GM21786 (cell line): Measurements from ENCODE around the gene LGR4.

Experiments used
- ATAC-seq: cut with Tn5 transposase; IDR thresholded peaks from one replicate; pipeline ENCODE4 v1.9.1; 2021; ENCODE audit not compliant: unreplicated experiment

The LGR4 gene

DNA sequence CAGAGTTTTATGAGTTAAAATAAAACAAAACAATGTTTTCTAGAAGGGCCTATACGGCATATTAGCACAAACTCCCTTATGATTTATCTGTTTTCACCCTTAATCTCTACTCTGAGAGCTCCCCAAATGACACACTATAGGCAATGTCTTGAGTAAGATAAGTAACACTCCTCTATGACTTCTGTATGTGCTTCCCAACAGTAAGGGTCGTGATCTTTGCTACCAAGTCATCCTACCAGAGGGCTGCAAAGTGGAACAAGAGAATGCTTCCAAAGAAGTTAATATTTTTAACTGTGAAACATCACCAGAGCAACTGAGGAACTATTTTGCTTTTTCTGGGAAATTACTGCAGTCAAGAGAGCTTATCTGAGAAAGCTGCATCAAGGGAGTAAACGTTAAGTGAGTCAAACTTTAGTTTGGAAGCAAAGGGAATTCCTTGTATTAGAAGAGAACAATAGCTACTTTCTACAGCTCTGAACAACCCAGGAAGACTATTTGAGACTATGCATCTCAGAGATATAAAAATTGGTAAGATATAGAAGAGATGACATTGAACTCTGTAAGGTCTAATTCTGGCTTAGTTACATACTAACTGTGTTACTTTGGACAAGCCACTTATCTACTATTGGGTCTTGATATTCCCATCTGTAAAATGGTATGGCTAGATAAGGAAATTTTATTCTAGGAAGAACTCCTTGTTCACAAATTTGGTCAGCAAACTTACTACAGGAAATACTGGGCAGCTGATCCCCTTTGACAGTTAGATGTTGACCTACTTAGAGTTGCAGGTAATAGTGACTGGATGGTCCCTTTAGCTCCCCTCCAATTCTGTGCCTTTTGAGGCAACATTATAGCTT is 65.9 kb downstream of the LGR4 start:
- no peak for ATAC-seq

DNA sequence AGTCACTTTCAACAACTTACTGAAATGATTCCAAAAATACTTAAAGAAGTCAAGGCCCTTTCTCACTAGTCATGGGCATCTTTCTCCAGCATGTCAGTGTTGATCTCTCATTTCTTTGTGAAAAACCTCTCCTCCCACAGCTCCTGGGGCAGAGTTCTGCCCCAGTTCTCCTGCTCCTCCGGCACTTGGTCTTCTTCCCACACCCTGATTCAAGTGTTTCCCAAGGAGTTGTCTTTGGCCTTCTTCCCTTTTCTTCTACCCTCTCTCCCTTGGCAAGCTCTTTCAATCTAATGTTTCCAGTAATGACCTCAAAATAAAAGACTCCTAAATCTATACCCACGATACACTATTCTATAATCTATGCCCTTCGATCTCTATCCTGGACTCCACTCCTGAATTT is 67.5 kb downstream of the LGR4 start:
- no peak for ATAC-seq

DNA sequence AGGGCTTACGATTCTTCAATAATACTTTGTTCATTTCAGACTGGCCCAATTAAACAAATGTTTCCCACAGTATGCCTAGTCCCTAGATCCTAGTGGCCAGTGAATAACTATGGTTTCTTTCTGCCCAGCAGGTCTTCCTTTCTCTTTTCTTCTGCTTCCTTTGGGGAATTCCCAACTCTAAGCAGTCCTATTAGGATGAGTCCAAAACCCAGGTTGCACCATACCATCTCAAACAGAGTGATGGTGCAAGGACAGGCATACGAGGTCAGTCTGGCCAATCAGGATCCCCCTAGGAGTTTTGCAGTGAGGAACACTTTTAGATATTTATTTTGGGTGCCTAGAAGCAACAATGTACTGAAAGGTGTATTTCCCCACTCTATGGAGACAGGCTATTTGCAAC is 68.2 kb downstream of the LGR4 start:
- no peak for ATAC-seq

DNA sequence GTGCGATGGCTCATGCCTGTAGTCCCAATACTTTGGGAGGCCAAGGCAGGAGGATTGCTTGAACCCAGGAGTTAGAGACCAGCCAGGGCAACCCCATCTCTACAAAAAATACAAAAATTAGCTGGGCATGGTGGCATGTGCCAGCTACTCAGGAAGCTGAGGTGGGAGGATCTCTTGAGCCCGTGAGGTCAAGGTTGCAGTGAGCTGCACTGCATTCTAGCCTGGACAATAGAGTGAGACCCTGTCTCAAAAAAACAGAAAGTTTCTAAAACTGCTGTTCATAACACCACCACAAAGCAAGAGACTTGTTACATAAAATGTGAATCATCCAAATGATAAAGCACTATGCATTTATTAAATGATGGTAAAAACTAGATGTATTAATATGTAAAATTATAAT is 69.4 kb downstream of the LGR4 start:
- no peak for ATAC-seq

DNA sequence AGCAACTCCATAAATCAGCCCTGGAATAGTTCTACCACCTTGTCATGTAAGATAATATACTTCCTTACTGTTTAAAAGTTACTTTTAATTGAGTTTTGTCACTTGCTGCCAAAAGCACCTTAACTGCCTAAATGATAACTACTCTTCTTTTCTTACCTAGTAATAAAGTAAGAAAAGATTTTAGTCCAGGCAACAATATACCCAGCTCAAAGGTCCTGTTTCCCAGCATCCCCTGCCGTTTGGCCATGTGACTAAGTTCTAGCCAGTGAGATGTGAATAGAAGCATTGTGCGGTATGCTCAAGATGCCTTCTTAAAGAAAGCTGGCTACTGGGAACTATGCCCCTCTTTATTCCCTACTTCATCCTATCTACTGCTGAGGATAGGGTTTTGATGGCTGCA is 70.1 kb downstream of the LGR4 start:
- no peak for ATAC-seq

DNA sequence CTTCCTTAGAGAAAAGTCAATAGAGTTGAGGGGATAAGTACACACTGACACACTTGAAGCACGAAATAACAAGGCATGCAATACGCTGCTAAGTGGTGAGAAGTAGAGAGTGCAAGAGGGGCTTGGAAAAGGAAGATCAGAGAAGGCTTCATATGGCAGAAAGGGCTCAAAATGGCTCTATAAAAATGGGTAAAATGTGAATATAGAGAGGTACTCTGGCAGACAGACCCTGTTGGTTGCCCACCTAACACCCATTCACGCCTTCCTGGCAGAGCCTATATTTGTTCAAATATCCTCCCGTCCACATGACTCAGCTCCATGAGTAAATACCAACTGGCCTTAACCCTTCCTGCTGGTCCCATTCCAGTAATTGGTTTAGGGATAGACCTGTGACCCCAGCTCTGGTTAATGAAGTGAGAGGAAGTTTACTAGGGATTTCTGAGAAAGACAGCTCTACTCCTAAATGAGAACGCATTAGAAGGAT is 70.7 kb downstream of the LGR4 start:
- ATAC-seq, result no peak

DNA sequence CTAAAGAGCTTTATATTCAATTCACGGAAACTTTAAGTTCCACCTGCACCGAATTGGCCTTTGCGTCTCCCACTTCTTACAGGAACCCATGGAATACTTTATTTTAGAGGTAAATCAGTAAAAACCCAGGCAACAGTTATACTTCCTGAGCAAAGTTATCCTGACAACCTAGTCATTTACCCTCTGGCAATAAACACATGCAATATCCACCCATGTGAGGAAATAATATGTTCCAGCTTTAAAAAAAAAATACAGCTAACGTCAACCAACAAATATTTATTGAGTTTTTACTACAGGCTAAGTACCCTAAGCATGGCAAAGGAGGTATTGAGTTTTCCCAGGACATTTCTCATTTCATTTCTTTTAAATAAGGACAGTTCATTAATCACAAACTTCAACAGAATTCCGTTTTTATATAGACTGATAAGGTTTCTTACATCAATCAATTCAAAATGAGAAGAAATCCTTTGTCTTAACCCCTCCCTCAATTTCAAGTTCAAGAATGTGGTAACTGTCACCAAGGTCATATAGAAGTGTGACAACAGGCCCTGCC is 71.2 kb downstream of the LGR4 start:
- no peak for ATAC-seq

DNA sequence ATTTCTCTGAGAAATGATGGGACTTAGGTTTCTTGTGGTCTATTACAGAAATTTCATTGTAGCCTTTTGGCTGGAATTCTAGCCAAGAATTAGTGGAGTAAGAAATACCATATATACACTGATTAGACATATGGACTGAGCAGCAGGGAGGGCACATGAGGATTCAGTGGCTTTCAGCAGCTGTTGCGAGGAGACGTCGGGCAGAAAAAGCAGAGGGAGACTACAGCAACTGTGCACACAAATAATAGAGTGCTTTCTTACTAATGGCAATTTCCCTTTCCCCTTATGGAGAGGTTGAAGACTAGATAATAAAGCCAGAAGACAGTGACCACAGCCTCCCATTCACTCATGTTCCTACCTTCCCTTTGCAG is 74.2 kb downstream of the LGR4 start:
- ATAC-seq, result no peak

DNA sequence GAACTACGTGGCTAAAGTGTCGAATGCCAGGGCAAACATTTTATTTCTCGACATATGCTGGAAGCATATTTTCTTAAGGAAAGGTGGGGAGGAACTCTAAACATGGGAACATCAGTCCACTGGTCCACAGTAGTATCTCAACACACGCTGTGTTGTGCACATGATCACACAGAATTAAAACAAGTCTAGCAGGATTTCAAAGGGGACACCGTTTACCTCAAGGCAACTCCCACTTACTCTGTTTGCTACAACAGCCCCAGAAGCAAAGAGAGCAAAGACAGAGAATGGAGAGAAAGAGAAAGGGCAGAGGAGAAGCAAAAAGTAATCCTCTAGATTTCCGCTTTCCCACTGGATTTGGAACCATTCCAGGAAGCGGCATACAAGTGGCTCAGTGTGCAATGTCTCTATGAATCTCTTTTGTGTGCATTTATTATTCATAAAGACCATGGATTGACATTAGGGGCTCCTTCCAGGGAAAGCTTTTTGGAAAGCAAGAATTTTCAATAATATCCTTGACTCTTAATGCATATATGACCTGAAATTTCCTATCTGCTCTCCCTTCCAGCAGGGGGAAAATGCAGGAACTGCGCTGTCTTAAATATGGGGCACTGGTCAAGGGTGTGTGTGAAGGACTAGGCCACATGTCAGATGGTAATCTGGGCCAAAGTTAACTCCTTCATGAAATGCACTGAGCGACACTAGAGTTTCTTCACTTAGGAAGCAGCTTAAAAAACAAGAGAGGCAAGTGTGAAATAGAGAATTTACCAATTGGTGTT is 74.8 kb downstream of the LGR4 start:
- no peak for ATAC-seq

DNA sequence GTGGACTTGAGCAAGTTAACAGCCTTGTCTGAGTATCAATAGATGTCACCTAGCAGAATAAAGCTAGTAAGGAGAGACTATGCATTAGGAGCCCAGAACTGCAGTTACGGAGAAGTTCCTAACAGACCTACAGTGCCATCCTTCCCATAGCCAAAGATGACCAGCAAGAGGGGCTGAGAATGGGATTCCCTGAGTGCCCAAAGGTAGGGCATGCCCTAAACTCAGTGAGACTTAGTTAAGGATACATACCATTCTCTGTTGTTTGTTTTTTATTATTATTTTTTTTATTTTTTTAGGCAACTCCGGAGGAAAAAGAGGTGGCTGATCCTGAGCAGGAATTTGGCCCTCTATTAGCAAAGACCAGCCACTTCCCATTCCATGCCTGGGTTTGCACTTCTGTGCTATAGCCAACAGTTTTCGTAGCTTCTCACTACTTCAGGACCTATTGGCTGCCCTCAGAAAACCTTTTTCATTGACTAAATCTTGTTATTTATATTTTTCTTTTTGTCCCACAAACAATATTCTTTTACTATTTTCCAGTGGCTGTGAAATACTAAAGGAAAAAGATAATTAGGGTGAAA is 76.2 kb downstream of the LGR4 start:
- ATAC-seq, result no peak

DNA sequence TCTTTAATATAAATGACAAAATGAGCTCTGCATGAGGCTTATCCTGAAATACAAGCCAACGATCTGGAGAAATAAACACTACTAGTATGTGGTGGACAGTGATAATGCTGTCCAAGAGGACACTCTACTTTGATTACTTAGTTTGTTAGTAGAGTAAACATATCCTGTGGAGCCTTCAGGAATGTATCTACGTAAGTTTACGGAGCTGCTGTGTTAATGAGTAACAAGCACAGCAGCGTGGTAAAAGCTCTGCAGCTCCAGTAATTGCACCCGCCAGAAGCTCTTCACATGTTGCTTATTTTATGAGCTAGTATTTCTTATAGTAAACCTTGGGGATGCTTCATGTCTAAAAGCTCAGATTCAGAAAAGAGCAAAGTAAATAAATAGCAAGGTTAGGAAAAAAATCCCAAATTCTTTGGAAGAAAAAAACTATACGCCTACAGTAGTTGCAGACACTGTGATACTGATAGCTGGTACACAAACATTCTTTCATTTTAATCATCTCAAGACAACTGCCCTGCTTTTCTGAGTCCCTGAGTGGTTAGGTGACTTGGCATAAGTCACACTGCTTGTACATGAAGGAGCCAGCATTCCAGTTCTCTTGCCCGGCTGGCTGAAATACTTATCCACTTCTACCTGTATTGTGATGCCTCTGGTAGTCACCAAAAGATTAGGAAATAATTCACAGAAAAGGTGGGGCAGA is 76.9 kb downstream of the LGR4 start:
- ATAC-seq, result no peak

DNA sequence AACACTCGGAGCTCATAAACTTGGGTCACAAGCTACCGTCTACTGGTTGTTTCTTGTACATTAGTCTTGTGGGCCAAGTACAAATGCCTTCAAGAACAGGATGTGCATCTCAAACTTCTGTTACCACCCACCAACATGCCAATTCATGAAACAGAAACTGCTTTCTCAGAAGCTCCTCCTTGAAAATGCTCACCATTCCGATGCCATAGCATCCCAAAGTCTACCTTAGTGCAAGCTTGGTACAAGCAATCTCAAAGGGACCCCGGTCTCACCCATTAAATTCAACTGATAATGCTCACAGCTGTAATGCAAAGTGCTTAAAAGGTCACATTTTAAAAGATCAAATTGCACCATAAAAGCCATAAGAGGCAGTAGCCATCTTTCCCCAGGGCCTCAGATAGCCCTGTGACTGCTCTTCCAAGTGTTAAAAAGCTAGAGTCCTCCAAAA is 77.8 kb downstream of the LGR4 start:
- ATAC-seq, result no peak

DNA sequence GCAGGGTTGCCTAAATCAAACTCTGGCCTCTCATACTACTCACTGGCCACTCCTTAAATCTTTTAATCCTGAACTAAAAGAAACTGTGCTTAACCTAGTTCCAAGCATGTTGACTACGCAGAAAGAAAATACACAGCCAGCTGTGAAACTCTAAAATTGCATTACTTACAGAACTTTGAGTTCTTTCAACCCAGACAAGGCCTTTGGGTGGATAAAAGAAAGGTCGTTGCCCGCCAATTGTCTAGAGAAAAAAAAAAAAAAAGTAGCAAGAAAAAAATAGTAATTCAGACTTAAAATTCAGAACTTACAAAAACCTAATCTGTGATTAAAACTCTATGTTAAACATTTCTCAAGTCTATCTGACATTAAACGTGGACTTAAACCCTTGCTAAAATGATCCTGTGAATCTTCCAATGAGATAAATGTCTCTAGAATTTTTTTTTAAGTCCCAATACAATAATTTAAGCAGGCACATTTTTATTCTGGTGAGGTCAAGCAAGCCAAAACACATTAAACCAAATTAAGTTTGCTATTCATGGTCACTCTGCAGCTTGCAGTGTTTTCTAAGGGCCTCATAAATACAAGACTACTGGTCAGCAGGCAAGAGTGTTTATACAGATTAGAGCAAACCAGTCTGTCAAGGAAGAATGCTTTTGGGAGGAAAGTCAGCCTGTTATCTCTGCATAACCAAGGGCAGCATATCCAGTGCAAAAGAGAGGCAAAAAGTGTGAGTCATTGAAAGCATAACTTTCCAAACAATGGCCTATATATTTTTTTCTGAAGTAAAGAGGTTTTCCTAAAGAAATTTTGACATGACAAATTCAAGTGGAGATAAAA is 80.1 kb downstream of the LGR4 start:
- ATAC-seq, result no peak

DNA sequence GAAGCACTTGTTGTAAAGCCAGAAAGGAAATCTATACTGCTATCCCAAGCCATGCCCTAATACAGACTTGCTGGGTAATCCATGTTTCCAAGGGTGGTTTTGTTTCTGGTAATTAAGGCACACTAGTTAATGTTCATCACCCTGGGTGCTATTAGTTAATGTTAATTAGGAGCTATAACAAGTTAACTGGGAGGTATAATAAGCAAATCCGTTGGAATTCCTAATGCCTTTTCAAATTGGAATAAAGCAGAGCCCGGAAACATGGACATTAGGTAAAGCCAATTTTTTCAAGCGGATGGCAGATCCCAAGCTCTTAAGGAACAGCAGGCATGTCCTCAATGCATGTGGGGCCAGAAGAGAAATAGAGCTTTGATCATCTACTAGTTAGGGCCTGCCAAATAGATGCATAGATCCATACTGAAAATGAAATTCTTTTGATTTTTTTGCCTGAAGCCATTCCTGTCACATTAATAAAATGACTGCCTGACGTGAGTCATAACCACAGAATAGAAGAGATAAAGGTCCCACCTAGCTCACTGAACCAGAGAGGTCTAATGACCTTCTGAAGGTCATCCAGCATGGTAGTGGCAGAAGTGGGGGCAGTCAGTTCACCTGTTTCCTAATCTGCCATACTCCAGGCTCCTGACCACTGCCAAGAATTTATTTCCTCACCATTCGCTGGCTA is 81.1 kb downstream of the LGR4 start:
- no peak for ATAC-seq

DNA sequence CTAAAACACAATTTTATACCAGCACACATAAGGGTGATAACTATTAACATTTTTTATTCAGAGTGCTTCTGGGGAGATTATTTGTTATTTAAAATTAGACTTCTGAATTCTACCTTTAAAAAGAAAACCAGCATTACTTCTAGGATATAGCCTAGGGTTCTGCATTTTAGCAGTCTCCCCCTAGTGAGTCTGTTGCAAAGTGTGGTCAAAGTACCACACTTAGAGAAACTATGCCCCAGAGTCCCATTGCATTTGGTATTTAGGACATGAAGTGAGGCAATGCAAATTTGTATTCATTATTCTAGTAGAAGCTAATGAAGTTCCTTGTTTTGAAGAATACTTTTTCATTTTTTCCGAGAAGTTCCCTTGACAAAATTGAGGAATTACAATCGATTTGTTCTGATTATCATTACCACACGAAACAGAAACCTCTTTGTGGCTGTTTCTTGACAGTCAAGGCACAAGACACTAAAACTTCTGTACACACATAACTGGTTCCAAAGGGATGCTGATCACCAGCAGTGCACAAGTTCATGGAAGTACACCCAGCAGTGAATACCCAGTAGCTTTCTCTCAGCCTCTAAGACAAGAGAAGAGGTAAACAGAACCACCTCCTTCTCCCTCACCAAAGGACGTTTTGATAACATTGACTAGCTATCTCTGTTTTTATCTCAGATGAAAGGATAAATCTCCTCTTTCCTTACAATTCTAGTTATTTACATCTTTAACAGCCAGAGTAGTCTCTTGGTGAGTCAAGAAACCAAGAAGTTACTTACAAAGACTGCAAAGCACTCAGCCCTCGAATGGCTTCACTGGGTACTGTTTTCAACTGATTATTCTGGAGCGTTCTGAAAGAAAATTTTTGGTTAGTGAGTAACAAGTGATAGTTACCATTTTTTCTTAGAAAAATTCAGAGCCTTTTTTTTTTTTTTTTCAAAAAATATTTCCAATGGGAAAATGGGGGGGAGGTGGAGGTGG is 82.0 kb downstream of the LGR4 start:
- no peak for ATAC-seq

DNA sequence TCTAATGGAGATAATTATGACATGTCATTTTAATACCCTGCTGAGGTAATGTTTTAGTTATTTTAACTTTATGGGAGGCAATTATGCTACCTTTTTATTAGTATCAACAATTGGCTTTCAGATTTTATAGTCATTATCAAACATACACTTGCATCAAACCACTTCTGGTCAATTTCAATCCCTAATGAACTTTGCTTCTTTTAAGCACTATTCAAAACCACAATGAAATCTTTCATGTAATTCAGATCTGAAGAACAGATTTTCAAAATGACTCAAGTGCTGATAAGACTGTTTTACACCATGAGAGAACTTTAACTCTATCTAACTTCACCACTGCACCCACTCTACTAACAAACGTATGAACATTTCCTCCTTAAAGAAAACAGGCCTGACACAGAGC is 83.7 kb downstream of the LGR4 start:
- peak; percentile 43 for ATAC-seq

DNA sequence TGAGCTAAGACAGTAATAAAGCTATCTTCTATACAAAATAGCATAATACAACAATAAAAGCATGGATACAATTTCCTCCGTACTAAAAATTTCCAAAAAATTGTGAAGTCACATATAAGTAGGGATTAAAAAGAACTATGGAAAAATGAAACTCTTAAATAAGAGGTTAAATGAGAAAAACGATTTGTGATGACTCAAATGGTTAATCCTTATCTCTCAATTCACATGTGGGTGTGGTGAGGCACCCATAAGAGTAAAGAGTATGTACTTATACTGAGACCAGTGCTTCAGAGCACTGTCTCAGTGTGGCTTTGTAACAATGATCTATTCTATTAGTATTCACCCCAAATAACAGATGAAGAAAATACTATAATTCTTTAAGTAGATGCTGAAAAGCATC is 84.6 kb downstream of the LGR4 start:
- no peak for ATAC-seq

DNA sequence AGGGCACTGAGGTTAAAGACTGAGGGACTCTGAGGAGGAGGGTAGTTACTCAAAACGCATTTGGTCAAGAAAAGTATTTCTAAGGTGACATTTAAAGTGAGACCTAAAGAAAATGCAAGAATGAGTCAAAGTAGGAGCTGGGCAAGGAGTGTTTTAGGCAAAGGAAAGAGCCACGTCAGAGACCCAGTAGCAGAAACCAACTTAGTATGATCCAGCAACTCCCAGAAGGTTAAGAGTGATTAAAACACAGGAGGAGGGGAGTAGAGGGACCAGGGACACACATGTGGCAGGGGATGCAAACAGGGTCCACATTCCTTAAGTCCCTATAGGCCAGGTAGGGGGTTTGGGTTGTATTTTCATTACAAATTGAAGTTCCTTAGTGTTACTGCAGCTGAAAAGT is 85.2 kb downstream of the LGR4 start:
- ATAC-seq, result no peak
